Measurements from ENCODE around the gene KCNQ2. TPM values are rescaled to one million over a fixed set of nuclear protein-coding genes. Genes with fewer than 3 reads are reported as not detected.

Gene KCNQ2
- polyA plus RNA-seq, 3 donors, result not detected

GRCh38 chr20:63449025-63449424, 23.4 kb downstream of the KCNQ2 start:
- intact Hi-C loops (cut with micrococcal nuclease), result no loop called here
- Mint-ChIP-seq H3K4me3 (no peak overlapping the region), H3K27me3 (ENCODE audit: low read depth in 3 of 3) (peaks cover 8 to 18% (median 17%) of the 10 kb centered on the region in 3 donors), H3K27ac (no peak overlapping the region), H3K36me3 (no peaks in the 10 kb centered on the region), H3K4me1 (no peaks in the 10 kb centered on the region), H3K9me3 (peaks cover 0 to 3% (median 0%) of the 10 kb centered on the region in 7 donors)
- TF ChIP-seq CTCF (IDR thresholded peaks at IDR 0.05), result no peak
- Histone ChIP-seq H3K4me2 (replicated peaks; ENCODE audit: extremely low read depth, low read length, poor library complexity, severe bottlenecking) (no peak overlapping the region), H3K27me3 (ENCODE audit: control insufficient read depth in 2 of 2, insufficient read depth in 2 of 2, low read length in 2 of 2) (peaks cover 2 to 5% of the 10 kb centered on the region in 2 donors), H4K20me1 (ENCODE audit: insufficient read depth, low read length) (no peaks in the 10 kb centered on the region), H2AFZ (ENCODE audit: insufficient read depth, low read depth, low read length, poor library complexity, severe bottlenecking) (no peak overlapping the region), H3K4me1 (ENCODE audit: control insufficient read depth in 1 of 2, insufficient read depth in 2 of 2, low read length in 2 of 2) (no peaks in the 10 kb centered on the region), H3K36me3 (replicated peaks in 1 of 2; ENCODE audit: control insufficient read depth in 1 of 2, insufficient read depth in 2 of 2, low read length in 2 of 2) (no peaks in the 10 kb centered on the region), H3K9ac (ENCODE audit: insufficient read depth, low read length, poor library complexity, severe bottlenecking) (no peak overlapping the region), H3K9me3 (replicated peaks in 1 of 2; ENCODE audit: control insufficient read depth in 1 of 2, insufficient read depth in 1 of 2, low read length in 2 of 2) (peaks cover 0 to under 1% of the 10 kb centered on the region in 2 donors), H3K79me2 (ENCODE audit: insufficient read depth, low read length) (no peaks in the 10 kb centered on the region), H3K4me3 (replicated peaks in 1 of 3; ENCODE audit: low read depth in 2 of 3, low read length in 3 of 3) (no peak overlapping the region), H3K27ac (ENCODE audit: low read depth in 1 of 2, low read length in 2 of 2) (no peak overlapping the region)
- no peak for DNase-seq
- WGBS (ENCODE audit: insufficient coverage), result 98% methylated on average over 5 of the region's 5 CpGs

- H3K36me3 Mint-ChIP-seq, result no peaks in the 10 kb centered on the region
- H3K4me1 Mint-ChIP-seq, result no peaks in the 10 kb centered on the region
- H3K27me3 Mint-ChIP-seq (ENCODE audit: low read depth in 3 of 3), result peaks cover 0 to 8% (median 8%) of the 10 kb centered on the region in 3 donors
- Histone ChIP-seq H2AFZ (ENCODE audit: insufficient read depth, low read depth, low read length, poor library complexity, severe bottlenecking) (no peak overlapping the region), H3K4me1 (ENCODE audit: control insufficient read depth in 1 of 2, insufficient read depth in 2 of 2, low read length in 2 of 2) (no peaks in the 10 kb centered on the region), H3K36me3 (replicated peaks in 1 of 2; ENCODE audit: control insufficient read depth in 1 of 2, insufficient read depth in 2 of 2, low read length in 2 of 2) (no peaks in the 10 kb centered on the region), H3K4me2 (replicated peaks; ENCODE audit: extremely low read depth, low read length, poor library complexity, severe bottlenecking) (no peak overlapping the region), H3K27ac (ENCODE audit: low read depth in 1 of 2, low read length in 2 of 2) (no peak overlapping the region), H3K27me3 (ENCODE audit: control insufficient read depth in 2 of 2, insufficient read depth in 2 of 2, low read length in 2 of 2) (no peaks in the 10 kb centered on the region), H3K4me3 (replicated peaks in 1 of 3; ENCODE audit: low read depth in 2 of 3, low read length in 3 of 3) (no peak overlapping the region), H3K9ac (ENCODE audit: insufficient read depth, low read length, poor library complexity, severe bottlenecking) (no peak overlapping the region), H3K79me2 (ENCODE audit: insufficient read depth, low read length) (no peaks in the 10 kb centered on the region), H4K20me1 (ENCODE audit: insufficient read depth, low read length) (no peaks in the 10 kb centered on the region), H3K9me3 (replicated peaks in 1 of 2; ENCODE audit: control insufficient read depth in 1 of 2, insufficient read depth in 1 of 2, low read length in 2 of 2) (peaks cover 5 to 9% of the 10 kb centered on the region in 2 donors)
- no peak overlapping the region for H3K4me3 Mint-ChIP-seq
- intact Hi-C loops (cut with micrococcal nuclease), result no loop called here
- 77% methylated on average over 18 of the region's 18 CpGs for WGBS (ENCODE audit: insufficient coverage)
- H3K9me3 Mint-ChIP-seq, result peaks cover 0 to 12% (median 7%) of the 10 kb centered on the region in 7 donors
- DNase-seq, result no peak
- TF ChIP-seq CTCF (IDR thresholded peaks at IDR 0.05), result no peak
- no peak overlapping the region for H3K27ac Mint-ChIP-seq
These were observed 24.4 kb downstream of the KCNQ2 start for GRCh38 chr20:63448031-63448430.
